Epidermal melanocyte (primary cell): ENCODE measurements around the gene DHX8.
"Not testable (repeated sequence)": the region's sequence is repeated elsewhere in the genome, so short reads cannot be mapped to it uniquely, and the experiment has no call there.

Experiments
- DNase-seq: peaks from one replicate; pipeline ENCODE4 v3.0.0; 2011; ENCODE audit warnings: low spot score; ENCODE audit not compliant: insufficient read length

DHX8 gene

DNA sequence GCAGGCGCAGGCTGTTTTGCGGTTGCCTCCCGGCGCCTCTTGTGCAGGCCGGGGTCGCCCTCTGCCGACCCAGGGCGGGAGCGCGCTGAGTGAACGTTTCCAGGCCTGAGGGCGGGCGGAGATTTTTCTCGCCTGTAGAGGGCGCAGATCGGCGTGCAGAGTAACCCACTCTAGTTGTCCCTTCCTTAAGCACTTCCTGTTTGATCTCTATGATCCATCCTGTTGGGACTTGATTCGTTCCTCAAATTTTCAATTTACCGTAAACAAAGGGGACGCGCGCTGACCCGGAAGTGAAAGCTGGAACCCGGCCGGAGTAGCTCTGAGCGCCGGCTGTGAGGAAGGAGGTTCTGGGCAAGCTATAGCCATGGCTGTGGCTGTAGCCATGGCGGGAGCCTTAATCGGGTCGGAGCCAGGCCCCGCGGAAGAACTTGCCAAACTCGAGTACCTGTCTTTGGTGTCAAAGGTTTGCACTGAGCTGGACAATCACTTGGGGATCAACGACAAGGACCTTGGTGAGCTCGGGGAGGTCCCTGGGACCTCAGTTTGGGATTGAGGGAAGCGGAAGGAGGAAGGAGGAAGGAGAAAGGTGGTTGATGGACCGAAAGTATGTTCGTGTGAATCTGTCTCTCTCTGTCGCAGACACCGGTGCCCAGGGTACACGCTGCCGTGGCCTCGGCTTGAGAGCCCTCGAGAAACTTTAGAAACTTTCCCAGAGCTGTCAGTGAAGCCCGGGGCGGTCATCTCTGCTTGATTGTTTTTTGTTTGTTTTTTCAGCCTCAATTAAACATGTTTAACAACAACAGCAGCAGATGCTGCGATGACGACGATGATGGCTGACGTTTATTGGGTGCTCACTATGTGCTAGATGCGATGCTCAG, at the start of gene DHX8:
Gene DHX8 (plus strand): TSS at position 302 of the 878 bp plus-strand sequence. CDS start 63 bp downstream, at position 365.
- peak; percentile 92 for DNase-seq

DNA sequence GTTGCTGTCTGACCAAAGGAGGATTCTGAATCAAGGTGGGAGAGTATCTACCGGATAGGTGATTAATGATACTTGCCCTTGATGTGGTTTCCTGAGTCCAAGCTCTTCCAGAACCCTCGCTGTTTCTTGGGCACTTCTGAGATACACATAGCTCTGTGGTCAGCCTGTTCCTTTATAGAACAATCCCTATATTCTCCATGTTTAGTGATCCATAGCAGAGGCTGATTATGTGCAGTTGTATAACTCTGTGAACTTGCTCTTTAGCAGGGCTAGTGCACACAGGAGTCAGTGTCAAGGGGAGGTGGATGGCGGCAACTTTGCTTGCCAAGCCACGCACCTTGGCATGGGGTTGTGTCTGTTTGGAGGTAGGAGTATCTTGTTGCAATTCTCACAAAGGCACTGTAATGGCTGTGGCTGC, 48.9 kb upstream of the DHX8 start:
- DNase-seq = no peak

DNA sequence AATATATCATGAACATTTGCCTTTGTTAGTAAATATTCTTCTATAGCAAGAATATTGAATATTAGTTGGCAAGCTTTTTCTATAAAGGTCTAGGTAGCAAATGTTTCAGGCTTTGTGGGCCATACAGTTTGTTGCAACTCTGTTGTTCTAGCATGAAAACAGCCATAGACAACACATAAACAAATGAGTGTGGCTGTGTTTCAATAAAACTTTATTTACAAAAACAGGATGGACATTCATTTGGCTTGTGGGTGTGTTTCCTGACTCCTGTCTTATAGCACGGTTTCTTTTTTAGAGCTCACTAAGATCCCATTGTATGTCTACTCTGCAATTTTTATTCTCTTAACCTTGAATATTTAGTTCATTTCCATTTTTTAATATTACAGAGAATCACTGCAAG, 46.0 kb upstream of the DHX8 start:
- no peak for DNase-seq

DNA sequence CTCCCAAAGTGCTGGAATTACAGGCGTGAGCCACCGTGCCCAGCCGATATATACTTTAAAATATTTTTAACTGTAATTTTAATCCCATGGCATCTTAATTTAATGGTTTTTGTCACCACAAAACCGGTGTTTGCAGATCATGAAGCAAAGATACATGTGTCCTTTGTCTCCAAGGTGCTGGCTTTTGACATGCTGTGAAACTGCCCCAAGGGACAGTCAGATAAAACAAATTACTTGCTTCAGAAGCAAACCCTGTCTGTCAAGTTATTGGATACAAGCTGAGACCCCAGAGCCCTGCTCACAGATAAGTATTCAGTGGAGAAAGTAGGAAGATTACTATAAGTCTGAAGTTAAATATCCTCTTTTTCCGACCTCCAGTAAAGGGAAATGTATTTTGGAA, 45.1 kb upstream of the DHX8 start:
- no peak for DNase-seq

DNA sequence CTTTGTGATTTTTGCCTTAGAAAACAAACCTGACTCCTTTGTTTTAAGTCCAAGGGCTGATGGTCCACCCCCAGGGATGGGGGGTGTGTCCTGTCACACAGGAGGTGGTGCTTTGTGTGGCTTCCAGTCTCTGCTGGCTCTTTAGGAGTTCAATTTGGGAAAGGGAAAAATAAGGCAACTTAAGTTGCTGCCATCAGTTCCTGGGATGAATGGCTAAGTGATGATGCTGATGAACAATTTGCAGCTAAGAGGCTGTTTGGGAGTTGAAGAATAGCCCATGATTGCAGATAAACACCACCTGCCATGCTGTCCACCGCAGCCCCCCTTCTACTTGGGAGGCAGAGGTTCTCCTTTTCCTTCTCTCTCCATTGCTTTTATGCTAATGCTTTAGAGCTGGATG, 44.7 kb upstream of the DHX8 start:
- no peak for DNase-seq

DNA sequence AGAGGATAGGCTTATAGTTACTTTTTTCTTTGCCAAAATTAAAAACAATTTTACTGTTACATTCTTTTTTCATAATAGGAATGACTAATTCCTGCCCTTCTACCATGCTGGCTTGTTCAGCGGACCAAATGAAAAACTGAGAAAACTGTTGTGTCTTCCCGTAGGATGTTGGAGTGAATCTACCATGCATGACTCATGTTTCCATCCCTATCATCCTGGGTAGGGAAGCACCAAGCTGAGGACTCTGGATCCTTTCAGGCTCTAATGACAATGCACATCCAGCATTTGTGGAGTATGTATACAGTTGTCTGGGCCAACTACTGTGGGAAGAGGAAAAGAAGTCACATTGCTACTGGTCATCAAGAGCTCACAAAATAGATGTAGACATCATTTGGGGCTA, 41.1 kb upstream of the DHX8 start:
- DNase-seq = no peak

DNA sequence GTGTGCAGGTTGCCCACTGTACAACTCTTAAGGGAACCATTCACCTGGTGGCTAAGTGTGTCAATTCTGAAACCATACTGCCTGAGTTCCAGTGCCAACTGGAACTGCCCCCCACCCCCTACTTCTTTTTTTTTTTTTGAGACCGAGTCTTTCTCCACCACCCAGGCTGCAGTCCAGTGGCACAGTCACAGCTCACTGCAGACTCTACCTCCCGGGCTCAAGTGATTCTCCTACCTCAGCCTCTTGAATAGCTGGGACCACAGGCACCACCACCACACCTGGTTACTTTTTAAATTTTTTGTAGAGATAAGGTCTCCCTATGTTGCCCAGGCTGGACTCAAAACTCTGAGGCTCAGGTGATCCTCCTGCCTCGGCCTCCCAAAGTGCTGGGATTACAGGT, 40.4 kb upstream of the DHX8 start:
- DNase-seq = no peak

DNA sequence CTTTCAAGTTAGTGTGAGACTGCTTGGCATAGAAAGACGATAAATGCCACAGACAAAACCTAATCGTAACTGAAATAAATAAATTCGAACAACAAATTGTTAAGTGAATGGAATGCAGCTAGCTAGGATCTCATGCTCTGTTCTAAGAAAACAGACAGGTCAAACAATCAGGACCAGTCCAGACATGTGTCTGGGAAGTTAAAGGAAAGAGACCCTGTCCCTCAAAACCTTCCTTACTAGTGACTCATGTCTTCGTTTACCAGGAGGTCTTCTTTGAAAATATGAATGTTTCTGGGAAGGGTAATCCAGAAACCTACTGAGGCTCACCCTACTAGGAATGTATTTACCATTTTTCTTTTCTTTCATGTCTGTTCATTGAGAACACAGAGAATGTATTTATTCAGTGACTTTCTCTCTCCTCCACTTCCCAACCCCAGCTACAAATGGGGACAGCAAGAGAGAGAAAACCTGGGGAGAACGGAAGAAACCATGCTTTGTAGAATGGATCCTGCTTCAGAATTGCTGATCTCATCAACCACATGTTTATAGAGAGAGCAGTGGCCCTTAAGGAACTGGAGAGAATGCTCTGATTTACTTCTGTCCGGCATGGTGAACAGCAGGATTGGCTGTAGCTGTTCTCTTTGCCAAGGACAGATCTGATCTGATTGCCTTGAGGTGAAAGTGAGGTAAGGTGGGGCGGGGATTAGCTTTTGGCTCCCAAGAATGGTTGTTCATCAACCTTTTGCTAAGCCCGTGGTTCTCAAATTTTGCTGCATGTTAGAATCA, 39.4 kb upstream of the DHX8 start:
- no peak for DNase-seq

DNA sequence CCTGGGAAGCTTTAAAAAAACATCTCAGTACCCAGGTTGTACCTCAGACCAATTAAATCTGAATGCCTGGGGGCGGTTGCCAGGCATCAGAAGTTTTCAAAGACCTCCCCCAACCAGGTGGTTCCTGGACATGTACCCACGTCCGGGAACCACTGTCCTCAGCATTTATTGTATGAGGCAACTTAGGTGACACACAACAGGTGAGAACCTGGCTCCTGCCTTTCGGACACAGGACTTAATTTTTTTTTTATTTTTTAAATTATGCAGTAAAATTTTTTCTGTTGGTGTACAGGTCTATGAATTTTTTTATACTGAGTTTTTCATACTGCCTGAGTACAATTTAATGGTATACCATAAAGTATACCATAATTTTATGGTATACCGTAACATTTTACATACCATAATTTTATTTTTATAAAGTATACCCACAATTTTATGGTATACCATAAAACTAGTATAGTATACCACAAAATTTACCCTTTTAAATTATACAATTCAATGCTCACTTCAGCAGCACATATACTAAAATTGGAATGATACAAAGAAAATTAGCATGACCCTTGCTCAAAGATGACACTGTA, 38.7 kb upstream of the DHX8 start:
- no peak for DNase-seq

DNA sequence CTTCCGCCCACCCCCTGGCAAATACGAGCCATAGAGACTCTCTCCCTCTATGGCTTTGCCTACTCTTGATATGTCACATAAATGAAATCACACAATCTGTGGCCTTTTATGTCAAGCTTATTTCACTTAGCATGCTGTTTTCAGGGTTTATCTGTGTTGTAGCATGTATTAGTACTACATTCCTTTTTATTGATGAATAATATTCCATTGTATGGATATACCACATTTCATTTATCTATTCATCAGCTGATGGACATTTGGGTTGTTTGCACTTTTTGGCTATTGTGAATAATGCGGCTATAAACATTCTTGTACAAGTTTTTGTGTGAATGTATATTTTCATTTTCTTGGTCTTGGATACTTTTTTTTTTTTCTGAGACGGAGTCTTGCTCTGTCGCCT, 37.0 kb upstream of the DHX8 start:
- no peak for DNase-seq

DNA sequence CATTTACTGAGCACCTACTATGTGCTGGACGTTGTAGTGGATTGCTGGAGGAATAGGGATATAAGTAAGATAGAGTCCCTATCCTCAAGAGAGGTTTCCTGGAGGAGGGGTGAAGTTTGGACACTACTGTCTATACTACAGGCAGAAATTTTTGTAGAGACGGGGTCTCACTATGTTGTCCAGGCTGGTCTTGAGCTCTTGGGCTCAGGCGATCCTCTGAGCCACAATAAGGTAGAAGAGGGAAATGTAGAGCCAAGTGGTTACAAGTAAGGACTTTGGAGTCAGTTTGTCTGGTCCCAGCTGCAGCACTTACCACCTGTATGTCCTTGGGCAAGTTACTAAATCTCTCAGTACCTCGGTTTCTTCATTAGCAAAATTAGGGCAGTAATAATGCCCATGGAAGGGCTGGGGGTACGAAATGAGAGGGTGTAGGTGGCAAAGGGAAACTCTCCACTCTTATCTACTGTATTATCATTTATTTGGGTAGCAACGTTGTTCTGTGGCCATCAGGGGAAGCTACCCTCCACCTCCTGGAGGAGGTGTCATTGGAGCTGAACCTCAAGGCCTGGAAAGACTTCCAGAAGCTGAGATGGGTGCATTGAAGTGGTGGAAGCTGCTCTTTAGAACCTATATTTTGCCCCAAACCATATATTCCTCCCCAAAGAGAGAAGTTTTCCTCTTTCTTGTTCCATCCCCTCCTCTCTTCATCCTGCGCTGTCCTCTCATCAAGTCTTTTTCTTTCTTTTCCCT, 34.9 kb upstream of the DHX8 start:
- DNase-seq = no peak

DNA sequence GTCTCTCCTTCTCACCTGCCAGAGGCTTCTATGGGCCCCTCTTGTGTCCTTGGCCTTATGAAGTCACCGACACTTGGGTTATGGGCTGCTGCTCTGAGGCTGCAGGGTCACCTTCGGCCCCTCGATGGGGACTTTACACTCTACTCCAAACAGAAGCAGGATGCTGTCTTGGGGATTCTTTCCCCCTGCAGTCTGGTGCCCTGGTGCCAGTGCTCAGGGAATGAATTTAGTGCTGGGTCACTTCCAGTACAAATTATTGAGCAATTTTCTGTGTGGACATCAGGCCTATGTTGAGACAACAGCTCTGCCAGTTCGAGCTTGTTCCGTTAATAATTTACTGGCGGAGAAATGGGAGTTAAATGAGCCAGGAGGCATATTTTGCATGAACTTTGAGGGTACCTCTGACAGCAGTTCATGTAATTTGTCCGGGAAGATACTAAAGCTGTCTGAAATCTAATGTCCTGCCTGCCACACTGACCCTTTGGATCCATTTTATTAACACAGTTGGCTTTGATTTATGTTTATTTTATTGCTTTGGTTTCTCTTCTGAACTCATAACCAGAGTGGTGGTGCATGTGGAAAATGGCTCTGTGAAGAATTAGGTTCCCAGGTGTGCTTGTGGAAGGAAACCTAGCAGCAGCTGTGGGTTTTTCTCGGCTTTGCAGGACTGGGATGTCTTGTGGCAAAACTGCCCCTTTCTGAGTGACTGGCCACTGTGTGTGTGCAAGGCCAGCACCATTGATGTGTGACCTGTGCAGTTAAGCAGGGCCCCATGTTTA, 34.1 kb upstream of the DHX8 start:
- no peak for DNase-seq

DNA sequence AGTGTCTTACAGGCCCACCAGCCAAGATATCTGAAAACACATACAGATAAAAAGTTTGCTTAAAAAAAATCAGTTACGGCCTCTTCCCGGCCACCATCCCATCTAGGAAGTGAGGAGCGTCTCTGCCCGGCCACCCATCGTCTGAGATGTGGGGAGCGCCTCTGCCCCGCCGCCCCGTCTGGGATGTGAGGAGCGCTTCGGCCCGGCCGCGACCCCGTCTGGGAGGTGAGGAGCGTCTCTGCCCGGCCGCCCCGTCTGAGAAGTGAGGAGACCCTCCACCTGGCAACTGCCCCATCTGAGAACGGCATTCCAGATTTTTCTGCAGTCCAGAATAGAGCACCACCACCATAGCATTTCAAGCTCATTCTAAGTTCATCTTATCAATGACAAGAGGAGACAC, 33.0 kb upstream of the DHX8 start:
- not testable (repeated sequence) for DNase-seq

DNA sequence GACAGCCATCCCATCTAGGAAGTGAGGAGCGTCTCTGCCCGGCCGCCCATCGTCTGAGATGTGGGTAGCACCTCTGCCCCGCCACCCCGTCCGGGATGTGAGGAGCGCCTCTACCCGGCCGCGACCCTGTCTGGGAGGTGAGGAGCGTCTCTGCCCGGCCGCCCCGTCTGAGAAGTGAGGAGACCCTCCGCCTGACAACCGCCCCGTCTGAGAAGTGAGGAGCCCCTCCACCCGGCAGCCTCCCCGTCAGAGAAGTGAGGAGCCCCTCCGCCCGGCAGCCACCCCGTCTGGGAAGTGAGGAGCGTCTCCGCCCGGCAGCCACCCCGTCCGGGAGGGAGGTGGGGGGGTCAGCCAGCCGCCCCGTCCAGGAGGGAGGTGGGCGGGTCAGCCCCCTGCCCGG, 32.0 kb upstream of the DHX8 start:
- DNase-seq = not testable (repeated sequence)

DNA sequence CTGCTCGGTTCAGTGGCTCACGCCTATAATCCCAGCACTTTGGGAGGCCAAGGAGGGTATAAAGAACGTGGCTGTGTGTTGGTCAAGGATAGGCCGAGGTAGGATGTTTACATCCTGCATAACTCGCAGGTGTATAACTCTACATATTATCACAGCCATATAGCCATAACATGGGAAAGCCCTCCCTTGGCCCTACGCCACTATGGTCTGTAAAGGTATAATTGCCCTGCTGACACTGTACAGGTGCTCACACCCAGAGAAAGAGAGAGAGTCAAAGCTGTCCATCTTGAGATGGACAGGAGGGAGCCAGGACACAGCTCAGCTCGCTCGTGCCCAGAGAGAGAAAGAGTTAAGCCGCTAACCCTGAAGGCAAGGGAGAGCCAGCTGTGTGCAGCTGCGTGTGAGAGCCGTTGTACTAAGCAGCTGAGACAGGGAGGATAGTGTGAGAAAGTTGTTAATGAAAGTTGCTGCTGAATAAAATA, 30.4 kb upstream of the DHX8 start:
- no peak for DNase-seq

DNA sequence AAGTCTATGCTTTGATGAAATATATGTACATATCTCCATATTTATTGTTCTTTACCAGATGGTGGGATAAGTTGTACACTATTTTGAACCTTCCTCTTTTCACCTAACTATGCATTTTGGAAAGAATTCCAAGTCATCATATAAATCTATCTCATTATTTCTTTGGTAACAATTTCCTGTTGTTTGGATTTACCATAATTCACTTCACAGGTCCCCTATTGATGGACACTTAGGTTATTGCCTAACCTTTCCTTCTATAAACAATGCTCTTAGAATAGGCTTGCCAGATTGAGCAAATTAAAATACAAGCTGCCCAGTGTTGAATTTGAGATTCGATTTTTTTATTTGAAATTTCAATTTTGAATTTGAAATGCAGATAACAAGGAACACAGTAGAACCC, 28.9 kb upstream of the DHX8 start:
- DNase-seq = no peak

DNA sequence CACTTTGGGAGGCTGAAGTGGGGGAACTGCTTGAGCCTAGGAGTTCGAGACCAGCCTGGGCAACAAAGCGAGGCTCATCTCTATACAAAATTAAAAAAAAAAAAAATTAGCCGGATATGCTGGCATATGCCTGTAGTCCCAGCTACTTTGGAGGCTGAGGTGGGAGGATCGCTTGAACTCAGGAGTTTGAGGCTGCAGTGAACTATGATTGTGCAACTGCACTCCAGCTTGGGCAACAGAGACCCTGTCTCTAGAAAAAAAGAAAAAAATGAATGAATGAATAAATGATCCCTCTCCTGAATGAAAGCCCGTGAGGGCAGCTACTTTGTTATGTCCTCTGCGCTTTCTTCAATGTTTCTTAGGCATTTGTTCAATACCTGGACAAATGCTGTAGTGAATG, 27.7 kb upstream of the DHX8 start:
- no peak for DNase-seq

DNA sequence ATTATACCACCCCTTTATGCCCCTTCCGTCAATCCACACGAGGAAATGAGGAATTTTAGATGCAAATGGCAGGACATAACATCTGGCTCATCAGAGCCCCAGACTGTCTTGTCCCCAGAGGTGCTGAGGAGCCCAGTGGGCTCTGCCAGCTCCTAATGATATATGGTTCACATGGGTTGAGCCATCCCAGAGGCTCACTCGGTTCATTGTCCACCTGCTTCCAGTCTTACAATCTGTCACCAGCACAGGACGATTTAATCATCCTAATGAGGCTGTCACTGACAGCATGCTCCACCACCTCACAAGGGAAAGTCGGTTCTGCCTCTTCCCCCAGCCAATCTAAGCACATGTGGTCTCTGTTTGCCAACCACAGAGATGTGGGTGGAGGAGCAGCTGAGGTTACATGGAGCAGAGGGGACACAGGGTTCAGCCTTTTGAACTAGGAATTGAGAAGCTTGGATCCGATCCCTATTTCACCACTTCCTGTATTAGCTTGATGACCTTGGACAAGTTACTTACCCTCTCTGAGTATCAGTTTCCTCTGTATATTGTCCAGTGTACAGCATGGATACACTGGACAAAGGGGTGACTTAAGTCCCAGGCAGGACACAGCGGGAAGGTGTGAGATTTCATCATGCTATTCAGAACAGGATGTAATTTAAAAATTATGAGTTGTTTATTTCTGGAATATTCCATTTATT, 27.0 kb upstream of the DHX8 start:
- DNase-seq = no peak

DNA sequence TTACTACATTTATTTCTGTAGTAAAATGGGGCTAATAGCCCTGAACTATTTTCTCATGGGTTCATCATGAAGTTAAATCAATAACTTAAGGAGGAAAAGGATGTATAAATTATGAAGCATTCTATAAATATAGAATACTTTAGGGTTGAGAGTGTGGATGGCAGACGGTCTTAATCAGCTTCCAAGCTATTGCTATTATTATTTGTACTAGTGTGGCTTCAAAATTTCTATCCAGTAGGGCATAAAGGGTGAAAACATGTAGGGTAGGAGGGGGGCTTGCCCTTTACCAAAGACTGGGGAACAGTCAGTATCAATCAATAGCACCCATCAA, 26.4 kb upstream of the DHX8 start:
- no peak for DNase-seq

DNA sequence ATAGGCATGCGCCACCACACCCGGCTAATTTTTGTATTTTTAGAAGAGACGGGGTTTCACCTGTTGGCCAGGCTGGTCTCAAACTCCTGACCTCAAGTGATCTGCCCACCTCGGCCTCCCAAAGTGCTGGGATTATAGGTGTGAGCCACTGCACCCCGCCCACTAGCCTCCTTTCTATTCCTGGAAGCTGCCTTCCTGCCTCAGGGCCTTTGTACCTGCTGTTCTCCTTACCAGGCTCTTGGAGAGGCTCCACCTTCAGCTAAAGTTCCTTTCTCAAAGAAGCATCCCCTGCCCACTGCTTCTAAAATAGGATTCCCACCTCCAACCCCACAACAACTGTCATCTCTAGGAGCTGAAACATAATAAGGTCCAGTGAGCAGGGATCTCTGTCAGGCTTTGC, 23.9 kb upstream of the DHX8 start:
- not testable (repeated sequence) for DNase-seq
